Measurements from ENCODE around the gene PWP2.

GRCh38 chr21:44087426-44088400 is 19.5 kb upstream of the PWP2 start:
- no peak for TF ChIP-seq ZNF76 (tag by site-specific recombination; IDR thresholded peaks at IDR 0.05; ENCODE audit: borderline replicate concordance, low read depth)
- TF ChIP-seq ZNF530 (tag by site-specific recombination; IDR thresholded peaks at IDR 0.05; ENCODE audit: low read depth), result no peak
- no peak for TF ChIP-seq CTCF (tag by site-specific recombination; IDR thresholded peaks at IDR 0.05)
- TF ChIP-seq SP2 (tag by site-specific recombination; IDR thresholded peaks at IDR 0.05), result no peak
- no peak for TF ChIP-seq ZNF701 (tag by site-specific recombination; IDR thresholded peaks at IDR 0.05)
- no peak for TF ChIP-seq BCL11A (tag by site-specific recombination; IDR thresholded peaks at IDR 0.05; ENCODE audit: low read depth)
- no peak for TF ChIP-seq ZNF302 (tag by site-specific recombination; IDR thresholded peaks at IDR 0.05; ENCODE audit: low read depth)
- no peak for TF ChIP-seq REST (tag by site-specific recombination; IDR thresholded peaks at IDR 0.05)
- TF ChIP-seq ZNF488 (tag by site-specific recombination; IDR thresholded peaks at IDR 0.05), result no peak

Measured in HEK293 (cell line).